ENCODE results near the gene SNRPB2.

DNA sequence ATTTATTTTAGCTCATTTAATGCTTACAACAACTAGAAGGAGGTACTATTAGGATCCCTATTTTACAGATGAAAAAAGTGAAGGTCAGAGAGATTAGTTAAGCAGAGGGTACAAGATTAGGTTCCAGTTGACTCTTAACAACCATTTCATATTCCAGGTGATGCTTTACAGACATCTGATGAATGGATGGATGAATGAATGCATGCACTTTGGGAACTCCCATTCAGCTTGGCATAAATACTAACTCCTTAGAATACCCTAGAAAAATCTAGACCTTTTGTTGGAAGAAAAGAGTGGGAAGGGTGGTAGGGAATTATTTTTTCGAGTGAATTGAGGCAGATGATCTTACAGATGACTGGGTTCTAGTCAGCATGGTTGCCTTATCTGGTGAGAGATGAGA lies 746 bp upstream of the SNRPB2 start:
- TF ChIP-seq MXI1 (conservative IDR thresholded peaks at IDR 0.05; ENCODE audit: poor library complexity, severe bottlenecking) = no peak
- no peak for TF ChIP-seq CTCF (IDR thresholded peaks at IDR 0.05; ENCODE audit: poor library complexity, severe bottlenecking)
- no peak for TF ChIP-seq EP300 (conservative IDR thresholded peaks at IDR 0.05; ENCODE audit: poor library complexity, severe bottlenecking)

Measured in neural cell (in vitro differentiated cells).